Fibroblast of villous mesenchyme (primary cell): Measurements from ENCODE around the gene UBN1. TPM values are rescaled to one million over a fixed set of nuclear protein-coding genes. Genes with fewer than 3 reads are reported as not detected.

Source experiments
- DNase-seq: peaks from one replicate; pipeline ENCODE4 v3.0.0-alpha.2; 2010; ENCODE audit warnings: low read depth
- H3K4me3 ChIP-seq: 2 replicates; pipeline ENCODE4 v1.5.1; 2011; ENCODE audit warnings: low read depth, mild to moderate bottlenecking, low read length
- total RNA-seq: library from RNA; depleted of rRNA; stranded (reverse); fragments of >200 nt; gene quantifications from 2 replicates; pipeline ENCODE4 v1.2.3, GENCODE V29; 2012
- TF ChIP-seq, protein P1 (sequence below): IDR thresholded peaks from 2 replicates; pipeline ENCODE4 v1.5.1; 2012; ENCODE audit warnings: low read depth, mild to moderate bottlenecking, low read length; ENCODE audit not compliant: insufficient read depth

UBN1 gene
- total RNA-seq, 1 donor = 28.1 TPM

DNA sequence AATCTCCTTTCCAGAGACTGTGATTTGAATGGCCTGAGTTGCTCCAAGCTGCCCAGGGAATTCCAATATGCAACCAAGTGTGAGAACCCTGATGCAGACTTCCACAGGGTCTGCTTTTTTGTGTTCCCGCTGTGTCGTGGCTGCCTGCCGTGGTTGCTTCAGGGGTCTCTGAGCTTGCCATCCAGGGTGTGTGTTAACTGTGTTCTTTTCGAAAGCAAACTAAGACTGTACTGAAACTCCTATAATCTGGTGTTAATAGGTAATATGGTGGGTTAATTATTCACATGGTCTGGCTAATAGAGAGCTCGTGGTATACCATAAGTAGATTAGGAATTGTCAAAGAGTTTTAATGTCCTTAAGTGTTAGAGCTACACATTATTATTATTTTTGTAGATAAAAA, 20.7 kb downstream of the UBN1 start:
- H3K4me3 ChIP-seq = no peak overlapping the region
- DNase-seq = no peak
- TF ChIP-seq, protein P1, sequence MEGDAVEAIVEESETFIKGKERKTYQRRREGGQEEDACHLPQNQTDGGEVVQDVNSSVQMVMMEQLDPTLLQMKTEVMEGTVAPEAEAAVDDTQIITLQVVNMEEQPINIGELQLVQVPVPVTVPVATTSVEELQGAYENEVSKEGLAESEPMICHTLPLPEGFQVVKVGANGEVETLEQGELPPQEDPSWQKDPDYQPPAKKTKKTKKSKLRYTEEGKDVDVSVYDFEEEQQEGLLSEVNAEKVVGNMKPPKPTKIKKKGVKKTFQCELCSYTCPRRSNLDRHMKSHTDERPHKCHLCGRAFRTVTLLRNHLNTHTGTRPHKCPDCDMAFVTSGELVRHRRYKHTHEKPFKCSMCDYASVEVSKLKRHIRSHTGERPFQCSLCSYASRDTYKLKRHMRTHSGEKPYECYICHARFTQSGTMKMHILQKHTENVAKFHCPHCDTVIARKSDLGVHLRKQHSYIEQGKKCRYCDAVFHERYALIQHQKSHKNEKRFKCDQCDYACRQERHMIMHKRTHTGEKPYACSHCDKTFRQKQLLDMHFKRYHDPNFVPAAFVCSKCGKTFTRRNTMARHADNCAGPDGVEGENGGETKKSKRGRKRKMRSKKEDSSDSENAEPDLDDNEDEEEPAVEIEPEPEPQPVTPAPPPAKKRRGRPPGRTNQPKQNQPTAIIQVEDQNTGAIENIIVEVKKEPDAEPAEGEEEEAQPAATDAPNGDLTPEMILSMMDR = no peak

DNA sequence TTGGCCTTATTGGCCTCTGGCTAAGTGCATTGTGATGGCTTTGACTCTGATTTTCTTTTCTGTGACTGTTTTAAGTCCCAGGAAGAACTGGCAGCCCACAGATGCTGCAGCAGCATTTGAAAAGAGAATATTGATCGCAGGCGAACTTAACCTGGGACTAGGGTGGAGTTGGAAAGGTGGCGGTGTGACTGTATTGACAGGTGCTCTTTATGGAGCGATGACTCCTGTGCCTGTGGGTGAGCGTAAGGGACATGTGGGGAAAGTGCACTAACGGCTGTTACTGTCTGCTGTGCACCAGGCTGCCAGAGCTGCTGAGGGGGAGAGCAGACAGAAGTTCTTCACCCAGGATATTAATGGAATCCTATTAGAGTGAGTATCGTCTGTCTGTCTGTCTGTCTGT, 21.3 kb downstream of the UBN1 start:
- TF ChIP-seq, protein P1 = no peak
- DNase-seq = no peak
- no peak overlapping the region for H3K4me3 ChIP-seq

DNA sequence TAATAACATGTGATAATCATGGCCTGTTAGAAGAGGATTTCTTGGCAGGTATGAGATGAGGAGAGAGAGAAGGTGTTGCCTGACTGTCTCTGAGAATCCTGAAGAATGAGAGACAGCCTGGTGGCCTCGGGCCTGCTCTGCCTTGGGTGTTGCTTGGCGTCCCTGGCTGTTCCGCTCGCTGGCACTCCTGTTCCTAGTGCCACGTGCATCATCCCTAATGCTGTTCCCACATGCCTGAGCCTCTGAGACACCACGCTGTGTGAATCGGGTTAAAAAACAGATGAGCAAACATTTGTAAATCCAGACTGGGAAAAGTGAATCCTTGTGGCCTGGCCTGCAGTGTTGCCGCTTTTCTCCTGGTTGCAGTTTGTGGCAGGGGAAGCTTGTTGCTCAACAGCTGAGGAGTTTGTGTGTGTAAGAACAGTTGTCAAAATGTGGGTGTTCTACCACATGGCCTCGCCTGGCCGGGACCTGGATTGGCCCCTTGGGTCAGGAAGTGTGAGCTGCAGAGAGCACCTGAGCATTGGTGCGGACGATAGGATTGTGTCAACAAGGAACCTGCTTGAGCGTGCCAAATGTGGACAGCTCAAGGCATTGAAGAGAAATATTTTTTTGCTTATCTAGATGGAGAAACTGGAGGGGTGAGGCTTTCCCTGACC, 22.0 kb downstream of the UBN1 start:
- no peak overlapping the region for H3K4me3 ChIP-seq
- DNase-seq = no peak
- TF ChIP-seq, protein P1 = no peak

DNA sequence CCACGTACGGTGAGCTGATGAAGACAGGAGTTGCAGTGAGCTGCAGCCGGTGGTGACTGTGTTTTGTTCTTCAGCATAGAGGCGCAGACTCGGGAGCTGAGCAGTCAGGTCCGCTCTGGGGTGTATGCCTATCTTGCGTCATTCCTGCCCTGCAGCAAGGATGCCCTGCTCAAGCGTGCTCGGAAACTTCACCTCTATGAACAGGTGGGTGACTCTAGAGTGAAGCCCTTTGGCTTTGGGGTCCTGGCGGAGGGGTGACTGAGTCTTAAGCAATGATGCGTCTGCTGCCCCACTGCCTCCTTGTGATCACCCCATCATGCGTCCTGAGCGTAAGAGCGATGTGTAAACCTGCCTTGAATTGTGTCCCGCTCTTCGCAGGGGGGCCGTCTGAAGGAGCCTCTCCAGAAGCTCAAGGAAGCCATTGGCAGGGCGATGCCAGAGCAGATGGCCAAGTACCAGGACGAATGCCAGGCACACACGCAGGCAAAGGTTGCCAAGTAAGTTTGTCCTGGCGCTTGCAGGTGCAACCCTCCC, 22.9 kb downstream of the UBN1 start:
- no peak overlapping the region for H3K4me3 ChIP-seq
- TF ChIP-seq, protein P1 = no peak
- DNase-seq = no peak

DNA sequence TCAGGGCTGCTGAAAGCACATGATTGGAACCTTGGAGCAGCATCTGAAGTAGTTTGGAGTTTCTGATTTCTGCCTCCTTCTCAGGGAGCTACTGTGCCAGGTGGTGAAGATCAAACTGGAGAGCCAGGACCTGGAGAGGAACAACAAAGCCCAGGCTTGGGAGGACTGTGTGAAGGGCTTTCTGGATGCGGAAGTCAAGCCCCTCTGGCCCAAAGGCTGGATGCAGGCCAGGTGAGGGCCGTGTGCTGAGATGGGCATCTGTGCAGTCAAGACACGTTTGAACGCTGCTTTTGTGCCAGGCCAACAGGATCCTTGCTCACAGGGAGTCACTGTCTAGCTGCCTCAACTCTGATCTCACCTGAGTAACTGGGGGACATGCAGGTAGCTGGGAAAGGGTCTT, 23.8 kb downstream of the UBN1 start:
- H3K4me3 ChIP-seq = no peak overlapping the region
- no peak for DNase-seq
- TF ChIP-seq, protein P1 = no peak

DNA sequence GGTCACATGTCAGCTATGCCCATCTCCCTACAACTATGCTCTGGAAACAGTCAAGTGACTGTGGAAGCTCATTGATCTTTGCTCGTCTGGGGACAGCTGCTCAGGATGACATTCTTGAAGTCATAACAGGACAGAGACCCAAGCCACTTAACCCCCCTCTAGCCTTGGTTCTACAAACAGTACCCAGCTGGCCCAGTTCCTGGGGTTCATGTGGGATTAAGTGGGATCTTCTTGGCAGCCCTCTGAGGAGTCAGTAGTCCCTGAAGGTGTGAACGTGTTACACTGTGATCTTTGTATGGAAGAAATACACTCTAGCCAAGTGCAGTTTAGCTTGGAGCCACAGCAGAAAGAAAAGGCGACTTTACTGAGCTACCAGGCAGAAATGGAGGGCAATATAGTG, 25.8 kb downstream of the UBN1 start:
- H3K4me3 ChIP-seq = no peak overlapping the region
- no peak for DNase-seq
- TF ChIP-seq, protein P1 = no peak

DNA sequence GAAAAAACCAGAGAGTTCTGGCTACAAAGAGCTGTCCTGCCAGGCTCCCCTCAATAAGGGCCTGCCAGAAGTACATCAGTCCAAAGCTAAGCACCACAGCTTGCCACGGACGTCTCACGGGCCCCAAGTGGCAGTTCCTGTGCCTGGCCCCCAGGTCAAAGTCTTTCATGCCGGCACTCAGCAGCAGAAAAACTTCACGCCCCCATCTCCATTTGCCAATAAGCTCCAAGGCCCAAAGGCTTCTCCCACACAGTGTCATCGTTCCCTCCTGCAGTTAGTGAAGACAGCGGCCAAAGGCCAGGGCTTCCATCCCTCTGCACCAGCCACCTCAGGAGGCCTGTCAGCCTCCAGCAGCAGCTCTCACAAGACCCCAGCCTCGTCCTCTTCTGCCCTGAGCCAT, 27.4 kb downstream of the UBN1 start:
- no peak overlapping the region for H3K4me3 ChIP-seq
- DNase-seq = no peak
- TF ChIP-seq, protein P1 = no peak
